IPS-15b (cell line): ENCODE measurements around the gene OLFML1.

Source experiments
- H3K27me3 ChIP-seq: one replicate; pipeline ENCODE4 v1.6.1; 2013; ENCODE audit warnings: low read length; ENCODE audit not compliant: control insufficient read depth, insufficient read depth
- H3K36me3 ChIP-seq: one replicate; pipeline ENCODE4 v1.6.1; 2013; ENCODE audit warnings: low read length; ENCODE audit not compliant: control insufficient read depth, insufficient read depth
- H3K4me1 ChIP-seq: one replicate; pipeline ENCODE4 v1.6.1; 2013; ENCODE audit warnings: mild to moderate bottlenecking, low read length; ENCODE audit not compliant: control insufficient read depth, insufficient read depth
- H3K4me3 ChIP-seq: one replicate; pipeline ENCODE4 v1.5.1; 2013; ENCODE audit warnings: low read depth, low read length
- H3K9ac ChIP-seq: one replicate; pipeline ENCODE4 v1.6.1; 2013; ENCODE audit warnings: low read depth, mild to moderate bottlenecking, low read length
- H3K9me3 ChIP-seq: one replicate; pipeline ENCODE4 v1.6.1; 2013; ENCODE audit warnings: mild to moderate bottlenecking, low read length; ENCODE audit not compliant: control insufficient read depth, insufficient read depth

Gene OLFML1

DNA sequence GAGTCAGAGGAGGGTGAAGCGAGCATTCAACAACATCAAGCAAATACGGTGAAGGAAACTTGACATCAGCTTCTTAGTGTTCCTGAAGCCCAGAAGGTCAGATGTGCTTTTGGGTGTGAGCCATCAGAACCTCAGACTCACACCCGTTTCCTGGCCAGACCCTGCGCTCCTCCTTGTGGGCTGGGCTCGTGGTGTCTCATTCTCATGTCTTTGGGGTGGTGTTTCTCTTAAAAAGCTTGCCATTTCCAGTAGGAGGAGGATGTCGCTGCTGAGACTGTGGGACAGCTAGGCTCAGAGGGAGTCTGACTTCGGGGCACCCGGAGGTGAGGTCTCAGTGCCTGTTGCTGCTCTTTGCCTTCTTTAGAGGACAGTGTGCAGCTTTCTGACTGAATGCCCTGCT lies 52.7 kb downstream of the OLFML1 start:
- no peak overlapping the region for H3K9ac ChIP-seq
- no peaks in the 10 kb centered on the region for H3K27me3 ChIP-seq
- H3K4me1 ChIP-seq = no peaks in the 10 kb centered on the region
- no peaks in the 10 kb centered on the region for H3K36me3 ChIP-seq
- no peak overlapping the region for H3K4me3 ChIP-seq
- H3K9me3 ChIP-seq = no peaks in the 10 kb centered on the region

- Histone ChIP-seq H3K27me3 (no peaks in the 10 kb centered on the region), H3K36me3 (no peaks in the 10 kb centered on the region), H3K9ac (no peak overlapping the region), H3K4me1 (no peaks in the 10 kb centered on the region), H3K9me3 (no peaks in the 10 kb centered on the region), H3K4me3 (no peak overlapping the region)
These were observed 53.5 kb downstream of the OLFML1 start for GRCh38 chr11:7538466-7539454.

GRCh38 chr11:7540830-7541555 lies 55.7 kb downstream of the OLFML1 start:
- Histone ChIP-seq H3K4me3 (no peak overlapping the region), H3K27me3 (no peaks in the 10 kb centered on the region), H3K9me3 (no peaks in the 10 kb centered on the region), H3K9ac (no peak overlapping the region), H3K4me1 (peaks cover 5% of the 10 kb centered on the region), H3K36me3 (no peaks in the 10 kb centered on the region)

- H3K9me3 ChIP-seq = no peaks in the 10 kb centered on the region
- H3K36me3 ChIP-seq = no peaks in the 10 kb centered on the region
- H3K4me3 ChIP-seq = no peak overlapping the region
- no peak overlapping the region for H3K9ac ChIP-seq
- no peaks in the 10 kb centered on the region for H3K27me3 ChIP-seq
- H3K4me1 ChIP-seq = peaks cover 5% of the 10 kb centered on the region
These were observed 58.0 kb downstream of the OLFML1 start for GRCh38 chr11:7543302-7543701.

GRCh38 chr11:7544021-7544420 lies 58.7 kb downstream of the OLFML1 start:
- H3K4me3 ChIP-seq = no peak overlapping the region
- no peaks in the 10 kb centered on the region for H3K9me3 ChIP-seq
- no peak overlapping the region for H3K9ac ChIP-seq
- no peaks in the 10 kb centered on the region for H3K27me3 ChIP-seq
- no peaks in the 10 kb centered on the region for H3K36me3 ChIP-seq
- peaks cover 5% of the 10 kb centered on the region for H3K4me1 ChIP-seq

- Histone ChIP-seq H3K27me3 (no peaks in the 10 kb centered on the region), H3K36me3 (no peaks in the 10 kb centered on the region), H3K4me3 (no peak overlapping the region), H3K9me3 (no peaks in the 10 kb centered on the region), H3K4me1 (peaks cover 5% of the 10 kb centered on the region), H3K9ac (no peak overlapping the region)
These were observed 60.3 kb downstream of the OLFML1 start for GRCh38 chr11:7545611-7546010.

DNA sequence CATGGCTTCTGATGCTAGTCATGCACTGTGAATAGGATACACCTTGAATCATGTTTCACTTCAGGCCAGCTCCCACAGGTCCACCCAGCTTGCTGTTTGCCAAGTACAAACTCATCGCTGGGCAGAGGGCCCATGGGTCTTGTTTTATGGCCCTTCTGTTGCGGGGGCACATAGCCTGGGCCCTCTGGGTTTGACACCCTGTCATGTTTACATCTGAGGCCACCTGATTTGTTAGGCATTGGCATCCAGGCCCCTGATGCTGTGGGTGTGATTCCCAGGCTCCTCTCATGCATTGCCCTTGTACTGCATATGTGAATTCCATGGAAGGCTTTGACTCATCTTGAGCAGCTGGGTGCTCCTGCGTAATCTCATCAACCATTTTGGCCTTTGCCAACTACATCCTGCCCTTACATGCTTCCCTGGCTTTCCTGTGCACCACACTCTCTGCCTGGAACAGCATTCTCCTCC lies 61.1 kb downstream of the OLFML1 start:
- Histone ChIP-seq H3K9me3 (no peaks in the 10 kb centered on the region), H3K36me3 (no peaks in the 10 kb centered on the region), H3K27me3 (no peaks in the 10 kb centered on the region), H3K9ac (no peak overlapping the region), H3K4me3 (no peak overlapping the region), H3K4me1 (peaks cover 5% of the 10 kb centered on the region)

DNA sequence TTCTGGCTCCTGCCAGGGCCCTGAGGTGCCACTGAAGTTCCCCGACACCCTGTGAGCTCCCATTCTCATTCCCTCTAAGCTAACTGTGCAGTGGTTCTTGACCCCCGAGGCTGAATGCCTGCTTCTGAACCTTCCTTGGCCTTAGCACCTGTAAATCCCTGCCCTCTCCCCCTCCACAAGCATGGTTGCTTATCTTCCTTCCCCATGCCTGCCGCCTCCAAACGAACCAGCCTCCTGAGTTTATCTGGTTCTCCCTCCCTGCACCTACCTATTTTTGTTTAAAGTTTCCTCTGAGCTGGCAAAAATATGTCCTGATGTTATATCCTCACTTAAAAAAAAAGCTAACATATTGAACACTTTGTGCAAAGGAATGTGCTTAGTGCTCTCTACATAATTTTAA lies 62.4 kb downstream of the OLFML1 start:
- no peaks in the 10 kb centered on the region for H3K36me3 ChIP-seq
- no peak overlapping the region for H3K4me3 ChIP-seq
- peaks cover 5% of the 10 kb centered on the region for H3K4me1 ChIP-seq
- no peak overlapping the region for H3K9ac ChIP-seq
- H3K27me3 ChIP-seq = no peaks in the 10 kb centered on the region
- H3K9me3 ChIP-seq = no peaks in the 10 kb centered on the region

- Histone ChIP-seq H3K27me3 (no peaks in the 10 kb centered on the region), H3K9ac (no peak overlapping the region), H3K4me3 (no peak overlapping the region), H3K4me1 (peaks cover 5% of the 10 kb centered on the region), H3K9me3 (no peaks in the 10 kb centered on the region), H3K36me3 (no peaks in the 10 kb centered on the region)
These were observed 63.5 kb downstream of the OLFML1 start for GRCh38 chr11:7548659-7549274.

DNA sequence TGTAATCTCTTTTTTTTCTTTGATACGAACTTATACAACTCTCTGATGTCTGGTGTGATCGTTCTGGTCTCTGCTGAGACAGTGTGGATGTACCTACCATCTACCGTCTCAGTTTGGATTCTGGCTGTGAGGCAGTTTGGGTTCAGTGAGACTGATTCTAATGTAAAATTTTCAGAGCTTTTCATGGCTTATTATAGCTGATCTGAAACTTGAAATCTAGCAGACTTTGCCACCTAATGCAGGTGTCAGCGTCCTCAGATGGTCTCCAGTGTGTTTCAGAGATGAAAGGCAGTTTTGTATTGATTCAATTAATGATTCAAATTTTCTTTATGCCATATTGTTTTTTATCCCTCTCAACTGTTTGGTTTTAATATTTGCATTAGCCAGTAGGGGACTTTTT lies 64.4 kb downstream of the OLFML1 start:
- H3K4me3 ChIP-seq = no peak overlapping the region
- H3K27me3 ChIP-seq = no peaks in the 10 kb centered on the region
- no peak overlapping the region for H3K9ac ChIP-seq
- no peaks in the 10 kb centered on the region for H3K36me3 ChIP-seq
- peaks cover 5% of the 10 kb centered on the region for H3K4me1 ChIP-seq
- H3K9me3 ChIP-seq = no peaks in the 10 kb centered on the region

GRCh38 chr11:7551571-7551970 lies 66.3 kb downstream of the OLFML1 start:
- Histone ChIP-seq H3K9ac (no peak overlapping the region), H3K36me3 (no peaks in the 10 kb centered on the region), H3K9me3 (no peaks in the 10 kb centered on the region), H3K4me1 (no peaks in the 10 kb centered on the region), H3K4me3 (no peak overlapping the region), H3K27me3 (no peaks in the 10 kb centered on the region)
